HG03039 (cell line): ENCODE measurements around the gene IGSF3.
"Not testable (repeated sequence)": the region's sequence is repeated elsewhere in the genome, so short reads cannot be mapped to it uniquely, and the experiment has no call there.

Experiments used
- ATAC-seq: cut with Tn5 transposase; IDR thresholded peaks from one replicate; pipeline ENCODE4 v1.9.1; 2021; ENCODE audit warnings: mild to moderate bottlenecking, moderate library complexity; ENCODE audit not compliant: unreplicated experiment

IGSF3 gene

GRCh38 chr1:116664366-116664977 is 3.1 kb downstream of the IGSF3 start:
- ATAC-seq: no peak

DNA sequence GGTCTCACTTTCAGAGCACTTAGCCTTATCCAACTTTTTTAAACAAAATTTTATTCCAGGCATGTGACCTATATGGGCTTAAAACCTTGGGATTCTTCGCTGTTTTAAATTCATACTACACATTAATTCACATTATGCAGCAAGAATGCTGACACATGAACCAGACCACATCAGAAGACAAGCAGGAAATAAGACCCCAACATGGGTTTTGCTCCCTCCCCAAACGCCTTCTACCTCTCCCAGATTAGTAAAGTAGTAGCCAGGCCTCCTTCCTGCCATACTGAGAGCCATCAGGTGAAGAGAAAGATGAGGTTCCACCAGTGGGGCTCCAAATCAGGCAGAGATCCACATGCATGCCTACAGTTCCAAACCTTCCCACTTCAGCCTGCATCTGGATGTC is 3.7 kb downstream of the IGSF3 start:
- no peak for ATAC-seq

DNA sequence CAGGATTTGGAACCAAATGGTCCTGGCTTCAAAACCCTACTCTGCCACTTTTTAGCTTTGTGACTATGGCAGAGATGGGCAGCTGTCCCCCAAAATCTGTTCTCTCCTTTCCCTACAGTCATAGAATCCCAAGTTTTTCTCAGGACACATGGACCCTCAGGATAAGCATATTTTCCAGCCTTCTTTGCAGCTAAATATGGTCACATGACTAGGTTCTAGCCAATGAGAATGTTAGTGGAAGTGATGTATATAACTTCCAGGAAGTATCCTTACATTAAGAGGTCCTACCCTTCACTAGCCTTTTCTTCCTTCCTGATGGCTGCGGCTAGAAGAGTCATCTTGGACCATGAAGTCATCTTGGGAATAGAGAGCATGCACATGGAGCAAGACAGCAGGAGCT is 5.9 kb downstream of the IGSF3 start:
- no peak for ATAC-seq

- not testable (repeated sequence) for ATAC-seq
Observed at GRCh38 chr1:116658645-116659044, 8.9 kb downstream of the IGSF3 start.

GRCh38 chr1:116657836-116658235 is 9.7 kb downstream of the IGSF3 start:
- ATAC-seq: not testable (repeated sequence)

DNA sequence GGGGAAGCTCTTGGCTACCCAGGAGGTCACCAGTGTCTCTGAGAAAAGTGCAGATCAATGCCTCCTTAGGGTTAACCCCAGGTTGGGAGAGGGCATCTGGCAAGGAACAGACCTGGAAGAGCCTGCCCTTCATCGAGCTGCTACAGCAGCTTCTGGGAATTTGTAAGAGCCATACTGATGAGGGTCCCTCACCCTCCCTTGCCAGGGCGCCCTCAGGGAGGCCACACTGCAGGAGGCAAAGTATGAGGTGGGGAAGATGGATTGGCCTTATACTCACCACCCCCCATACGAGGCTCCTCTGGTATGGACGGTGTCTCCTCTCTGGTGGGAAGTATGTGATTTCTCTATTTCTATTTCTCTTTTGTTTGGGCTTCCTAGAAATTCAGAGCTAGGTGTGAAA is 13.2 kb downstream of the IGSF3 start:
- no peak for ATAC-seq

DNA sequence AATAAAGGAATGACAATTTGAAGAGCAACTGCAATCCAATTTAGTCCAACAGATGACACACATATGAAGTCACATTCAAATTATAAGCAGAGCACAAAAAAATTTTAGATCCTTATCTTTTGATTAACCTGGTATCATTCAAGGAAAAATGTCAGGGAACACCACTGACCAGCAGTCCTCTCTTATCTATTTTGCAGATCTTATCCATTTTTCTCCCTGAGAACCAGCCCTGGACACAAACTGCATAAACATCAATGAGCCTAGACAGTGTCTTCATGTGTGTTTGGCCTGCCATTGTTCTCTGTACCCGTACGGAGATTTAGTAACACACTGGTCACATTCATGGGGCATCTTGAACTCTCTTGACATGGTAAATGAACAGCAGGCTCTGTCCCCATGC is 14.9 kb downstream of the IGSF3 start:
- not testable (repeated sequence) for ATAC-seq

DNA sequence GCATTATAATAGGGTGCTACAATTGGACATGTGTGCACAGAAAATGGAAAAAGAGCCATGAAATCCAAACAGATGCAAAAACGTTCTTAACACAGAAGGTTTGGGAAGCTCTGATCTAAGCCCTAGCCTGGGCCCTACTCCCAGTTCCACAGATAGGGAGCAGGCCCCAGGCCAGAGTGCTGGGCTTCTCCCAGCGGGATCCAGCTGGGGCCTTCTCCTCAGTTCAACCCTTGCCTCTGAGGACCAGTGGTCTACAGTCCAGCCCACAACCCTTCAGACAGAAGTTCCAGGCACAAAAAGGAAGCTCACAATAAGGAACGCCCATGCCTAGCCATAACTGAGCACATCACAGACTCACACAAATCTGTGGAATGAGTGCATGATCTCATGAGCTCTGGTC is 16.8 kb downstream of the IGSF3 start:
- ATAC-seq: not testable (repeated sequence)

DNA sequence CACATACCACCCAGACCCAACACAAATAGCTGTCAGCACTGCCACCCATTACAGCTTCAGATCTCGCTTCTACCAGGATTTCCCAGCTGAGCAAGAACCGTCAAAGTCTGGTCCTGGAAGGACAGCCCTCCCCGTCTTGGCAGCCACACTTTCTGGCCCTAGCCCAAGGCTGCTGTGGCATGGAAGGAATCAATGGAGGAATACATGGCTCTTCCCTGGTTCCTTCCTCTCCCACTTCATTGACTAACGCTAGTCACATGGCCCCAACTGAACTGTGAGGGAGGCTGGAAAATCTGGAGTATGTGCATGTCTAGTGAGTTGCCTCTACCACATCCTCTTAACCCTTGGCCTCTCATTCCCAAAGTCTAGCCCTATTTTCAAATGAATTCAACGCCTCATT is 18.5 kb downstream of the IGSF3 start:
- ATAC-seq: not testable (repeated sequence)

- ATAC-seq: not testable (repeated sequence)
Observed at GRCh38 chr1:116648325-116648724, 19.2 kb downstream of the IGSF3 start.

DNA sequence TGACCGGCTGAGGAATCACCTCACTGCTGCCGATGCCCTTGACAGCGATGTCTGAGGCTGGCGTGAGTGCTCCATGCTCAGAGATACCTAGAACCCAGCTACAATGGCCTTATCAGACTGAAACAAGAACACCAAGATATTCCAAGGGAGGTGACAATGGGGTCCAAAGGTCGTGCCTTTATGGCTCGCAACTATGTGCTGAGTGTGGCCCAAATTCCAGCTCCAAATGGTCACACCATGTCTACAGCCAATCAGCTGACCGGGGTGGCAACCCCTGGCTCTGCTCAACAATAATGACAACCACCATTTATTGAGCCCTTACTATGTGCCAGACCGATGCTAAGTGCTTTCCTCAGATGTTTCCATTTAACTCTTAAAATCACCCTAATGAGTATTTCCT is 20.3 kb downstream of the IGSF3 start:
- ATAC-seq: not testable (repeated sequence)

DNA sequence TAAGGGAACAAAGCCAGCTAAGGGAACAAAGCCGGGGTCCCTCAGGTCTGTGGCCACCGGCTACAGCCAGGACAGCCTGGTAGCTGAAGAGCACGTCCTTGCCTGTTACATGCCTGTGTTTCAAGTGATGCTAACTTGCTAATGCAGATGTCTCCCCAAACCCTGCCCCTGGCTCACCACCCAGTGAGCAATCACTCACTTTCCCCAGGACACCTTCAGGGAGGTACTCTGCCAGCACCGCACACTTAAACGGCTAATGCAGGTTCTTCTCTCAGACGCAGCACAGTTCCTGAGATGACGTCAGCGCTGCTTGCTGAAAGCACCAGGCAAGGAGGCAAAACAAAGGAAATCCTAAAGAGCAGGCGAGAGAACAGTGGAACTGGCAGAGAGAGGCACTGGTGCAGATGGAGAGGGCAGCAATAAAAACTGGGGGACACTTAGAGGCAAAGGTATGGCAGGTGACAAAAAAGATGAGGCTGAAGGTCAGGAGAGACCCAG is 20.8 kb downstream of the IGSF3 start:
- ATAC-seq: not testable (repeated sequence)

DNA sequence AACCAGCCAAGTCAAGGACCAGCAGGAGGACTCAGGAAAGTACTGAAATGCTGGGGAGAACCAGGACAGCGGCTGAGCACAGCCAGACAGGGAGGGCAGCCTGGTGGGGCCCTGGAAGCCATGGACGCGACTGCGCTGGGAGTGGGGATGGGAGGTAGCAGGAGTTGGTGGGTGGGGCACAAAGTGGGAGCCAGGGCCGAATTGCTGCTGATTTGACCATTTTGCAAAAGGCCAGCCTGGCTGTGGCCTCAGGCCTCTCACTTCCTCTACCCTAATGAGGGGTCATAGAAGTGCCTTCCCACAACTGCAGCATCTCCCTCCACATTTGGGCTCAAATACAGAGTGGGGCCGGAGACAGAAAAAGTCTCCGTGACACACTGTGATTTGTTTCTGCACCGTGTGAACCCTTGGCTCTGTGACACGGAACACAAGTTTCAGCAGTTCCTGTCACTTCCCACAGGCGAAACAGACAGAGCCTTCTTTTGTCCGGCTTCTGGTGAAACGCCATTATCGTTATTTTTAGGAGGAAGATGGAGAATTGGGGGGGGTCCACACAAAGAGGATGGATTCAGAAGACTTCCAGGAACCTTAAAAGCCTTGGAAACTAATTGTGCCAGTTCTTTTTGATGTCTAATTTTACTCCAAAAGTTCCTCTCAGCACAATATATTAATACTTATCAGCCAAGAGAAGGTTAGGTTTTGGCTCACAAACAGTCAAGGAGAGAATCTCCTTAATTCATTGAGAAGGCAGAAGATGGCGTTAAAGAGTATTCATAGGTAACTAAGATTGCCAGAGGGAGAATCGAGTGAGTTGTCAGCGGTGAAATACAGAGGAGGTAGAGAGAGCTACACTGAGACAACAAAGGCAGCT is 21.5 kb downstream of the IGSF3 start:
- not testable (repeated sequence) for ATAC-seq

DNA sequence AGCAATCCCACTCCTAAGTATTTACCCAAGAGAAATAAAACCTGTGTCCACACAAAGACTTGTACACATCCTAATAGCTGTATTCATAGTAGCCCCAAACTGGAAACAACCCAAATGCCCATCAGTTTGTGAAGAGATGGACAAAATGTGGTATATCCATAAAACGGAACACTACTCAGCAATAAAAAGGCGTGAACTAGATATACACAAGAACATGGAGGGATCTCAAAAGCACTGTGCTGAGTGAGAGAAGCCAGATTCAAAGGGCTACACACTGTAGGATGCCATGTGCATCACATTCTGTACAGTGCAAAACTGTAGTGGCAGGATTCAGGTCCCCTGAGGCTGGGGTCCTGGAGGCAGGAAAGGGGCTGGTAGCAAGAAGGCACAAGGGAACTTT is 22.5 kb downstream of the IGSF3 start:
- ATAC-seq: not testable (repeated sequence)

DNA sequence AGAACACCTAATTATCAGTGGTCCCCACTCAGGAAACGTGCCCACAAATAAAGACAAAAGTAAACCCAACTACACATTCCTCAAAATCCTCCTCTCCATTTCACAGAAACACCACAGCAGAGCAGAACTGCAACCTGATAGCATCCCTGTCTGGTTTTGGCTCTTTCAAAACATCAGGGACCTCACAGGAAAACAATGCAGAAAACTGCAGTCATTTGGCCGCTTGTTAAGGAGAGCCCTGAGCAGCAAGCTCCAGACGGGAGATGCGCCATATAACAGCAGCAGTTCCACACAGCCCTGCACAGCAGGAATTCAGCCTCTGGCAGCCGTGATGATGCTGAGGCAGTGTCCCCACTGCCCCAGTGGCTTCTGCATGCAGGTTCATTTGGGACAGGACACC is 23.4 kb downstream of the IGSF3 start:
- ATAC-seq: not testable (repeated sequence)

GRCh38 chr1:116643281-116643751 is 24.2 kb downstream of the IGSF3 start:
- not testable (repeated sequence) for ATAC-seq

DNA sequence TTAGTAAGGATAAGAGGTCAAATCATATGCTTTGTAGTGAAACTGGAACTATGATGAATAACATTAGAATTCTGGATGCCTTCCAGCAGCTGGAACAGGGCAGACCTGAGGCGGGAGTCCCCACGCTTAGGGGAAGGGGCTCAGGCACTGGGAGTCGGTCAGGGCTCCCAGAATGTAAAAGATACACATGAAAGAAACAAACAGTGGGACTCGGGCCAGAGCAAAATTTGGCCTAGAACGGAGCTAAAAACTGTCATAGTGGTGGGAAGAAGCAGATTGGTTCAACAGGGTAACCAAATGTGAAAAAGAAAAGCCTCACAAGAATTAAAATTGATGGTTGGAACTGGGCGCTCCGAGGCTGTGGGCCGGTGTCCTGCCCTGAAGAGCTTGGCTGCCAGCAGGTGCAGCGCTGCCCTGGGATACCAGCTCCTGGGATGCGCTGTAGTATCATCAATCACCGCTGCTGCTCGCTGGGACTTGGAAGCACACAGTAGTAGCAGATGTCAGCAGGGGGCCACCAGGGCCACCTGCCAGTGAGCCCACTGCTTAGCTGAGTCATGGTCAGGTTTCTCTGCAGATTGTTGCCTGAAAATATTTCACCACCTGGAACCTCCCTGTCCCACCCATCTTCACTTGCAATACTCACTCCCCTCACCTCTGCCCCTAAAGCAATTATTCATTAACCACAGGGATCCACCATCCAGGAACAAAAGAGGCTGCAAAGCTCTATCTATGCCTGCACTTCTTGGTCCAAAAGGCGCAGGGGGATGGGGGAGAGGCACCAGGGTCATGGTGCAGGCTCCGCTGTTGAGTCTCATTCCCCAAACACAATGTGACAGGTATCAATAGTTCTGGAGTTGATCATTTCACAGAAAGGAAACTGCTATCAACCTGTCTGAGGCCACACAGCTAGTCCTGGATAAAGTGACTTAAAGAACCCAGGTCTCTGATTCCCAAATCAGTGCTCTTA is 24.9 kb downstream of the IGSF3 start:
- ATAC-seq: not testable (repeated sequence)

- not testable (repeated sequence) for ATAC-seq
Observed at GRCh38 chr1:116637583-116637982, 29.9 kb downstream of the IGSF3 start.

- not testable (repeated sequence) for ATAC-seq
Observed at GRCh38 chr1:116636584-116636983, 30.9 kb downstream of the IGSF3 start.

GRCh38 chr1:116634386-116634785 is 33.1 kb downstream of the IGSF3 start:
- ATAC-seq: not testable (repeated sequence)
